ENCODE data around the gene FLOT2. TPM values are rescaled to one million over a fixed set of nuclear protein-coding genes. Genes with fewer than 3 reads are reported as not detected.

FLOT2 gene
- polyA plus RNA-seq (2011; rRNA removed) (62.2 and 86.0 TPM in 2 replicates), polyA minus RNA-seq (2011; rRNA and poly(A)+ RNA removed) (51.7 and 63.2 TPM in 2 replicates)

GRCh38 chr17:28896884-28897768, at the start of gene FLOT2:
Gene FLOT2, minus strand, starts transcription at chr17:28897733. Its CDS starts 159 bp downstream, at chr17:28897574.
- peaks cover 2% of the 10 kb centered on the region; the same call in 1 of the 2 replicates for H3K36me3 ChIP-seq (ENCODE audit: control insufficient read depth, insufficient read depth, low read length)
- peak; percentile 42 for TF ChIP-seq CTCF (IDR thresholded peaks at IDR 0.05; ENCODE audit: insufficient read depth, low read depth, low read length)
- DNase-seq (ENCODE audit: low read depth), result no peak
- POLR2A ChIA-PET, result interaction anchor here (0.7 kb wide), 1 partner anchor 870 kb away, joined by 3 read pairs; no protein-coding TSS in a partner anchor
- H3K4me3 ChIP-seq (ENCODE audit: low read depth, low read length), result peak within 1 kb of the TSS; percentile 85
- CTCF ChIA-PET, result interaction anchor here (0.8 to 2.2 kb wide), 14 partner anchors 11 to 220 kb away, joined by 3 to 6 read pairs (median 4); no protein-coding TSS in a partner anchor
- no peaks in the 10 kb centered on the region for H3K27me3 ChIP-seq (ENCODE audit: control insufficient read depth, insufficient read depth, low read length)

GRCh38 chr17:28946239-28946638, 48.7 kb upstream of the FLOT2 start:
- H3K4me3 ChIP-seq (ENCODE audit: low read depth, low read length), result no peak overlapping the region
- ChIA-PET POLR2A (no interaction called here), CTCF (interaction anchor here (1.1 to 3.5 kb wide), 7 partner anchors 9 to 219 kb away, joined by 3 to 13 read pairs (median 4); partner anchors contain the start of genes FLOT2 and TLCD1)
- no peak for TF ChIP-seq CTCF (IDR thresholded peaks at IDR 0.05; ENCODE audit: insufficient read depth, low read depth, low read length)
- H3K27me3 ChIP-seq (ENCODE audit: control insufficient read depth, insufficient read depth, low read length), result no peaks in the 10 kb centered on the region
- DNase-seq (ENCODE audit: low read depth), result peak; percentile 59
- no peaks in the 10 kb centered on the region for H3K36me3 ChIP-seq (ENCODE audit: control insufficient read depth, insufficient read depth, low read length)

- H3K36me3 ChIP-seq (ENCODE audit: control insufficient read depth, insufficient read depth, low read length), result no peaks in the 10 kb centered on the region
- TF ChIP-seq CTCF (IDR thresholded peaks at IDR 0.05; ENCODE audit: insufficient read depth, low read depth, low read length), result no peak
- DNase-seq (ENCODE audit: low read depth), result no peak
- POLR2A ChIA-PET, result no interaction called here
- CTCF ChIA-PET, result interaction anchor here (1.2 to 3.5 kb wide), 5 partner anchors 27 to 218 kb away, joined by 3 to 13 read pairs (median 4); partner anchors contain the start of genes FLOT2 and TLCD1
- H3K27me3 ChIP-seq (ENCODE audit: control insufficient read depth, insufficient read depth, low read length), result no peaks in the 10 kb centered on the region
- no peak overlapping the region for H3K4me3 ChIP-seq (ENCODE audit: low read depth, low read length)
These were observed 47.6 kb upstream of the FLOT2 start for GRCh38 chr17:28944862-28945741.

GRCh38 chr17:28944343-28944742, 46.8 kb upstream of the FLOT2 start:
- Histone ChIP-seq H3K4me3 (ENCODE audit: low read depth, low read length) (no peak overlapping the region), H3K27me3 (ENCODE audit: control insufficient read depth, insufficient read depth, low read length) (no peaks in the 10 kb centered on the region), H3K36me3 (ENCODE audit: control insufficient read depth, insufficient read depth, low read length) (no peaks in the 10 kb centered on the region)
- ChIA-PET POLR2A (no interaction called here), CTCF (interaction anchor here (0.8 to 3.5 kb wide), 5 partner anchors 9 to 218 kb away, joined by 3 to 13 read pairs (median 4); partner anchors contain the start of gene TLCD1)
- DNase-seq (ENCODE audit: low read depth), result no peak
- TF ChIP-seq CTCF (IDR thresholded peaks at IDR 0.05; ENCODE audit: insufficient read depth, low read depth, low read length), result no peak

Data from BJ (cell line).